Neural cell (in vitro differentiated cells): ENCODE results near the gene USP7. TPM values are rescaled to one million over a fixed set of nuclear protein-coding genes. Genes with fewer than 3 reads are reported as not detected.
"Not testable (repeated sequence)": the region's sequence is repeated elsewhere in the genome, so short reads cannot be mapped to it uniquely, and the experiment has no call there.

ENCODE experiments used
- H2AFZ ChIP-seq: fragments of 200-600, 300-800 bp; sonication (generic), shearing (Covaris generic); 2 replicates; pipeline ENCODE4 v1.6.0; 2014; ENCODE audit warnings: low read depth, mild to moderate bottlenecking, antibody characterized with exemption, low read length, moderate library complexity
- H3F3A ChIP-seq: fragments of 200-600 bp; shearing (Covaris generic); 2 replicates; pipeline ENCODE4 v1.6.1; 2016; ENCODE audit warnings: mild to moderate bottlenecking, moderate library complexity, mixed read lengths, antibody characterized with exemption, low read length; ENCODE audit not compliant: insufficient read depth, poor library complexity, severe bottlenecking
- H3K27ac ChIP-seq: fragments of 200-600, 300-800 bp; sonication (generic), shearing (Covaris generic); 2 replicates; pipeline ENCODE4 v1.5.1; 2014; ENCODE audit warnings: mild to moderate bottlenecking, low read length, moderate library complexity
- H3K27me3 ChIP-seq: fragments of 300-800, 200-600 bp; sonication (generic), shearing (Covaris generic); 2 replicates; pipeline ENCODE4 v1.6.0; 2014; ENCODE audit warnings: mild to moderate bottlenecking, low read depth, low read length, moderate library complexity; ENCODE audit not compliant: insufficient read depth
- H3K36me3 ChIP-seq: fragments of 300-800, 200-600 bp; sonication (generic), shearing (Covaris generic); 2 replicates; pipeline ENCODE4 v1.5.1; 2014; ENCODE audit warnings: mild to moderate bottlenecking, antibody characterized with exemption, low read length, moderate library complexity; ENCODE audit not compliant: insufficient read depth
- H3K4me2 ChIP-seq: fragments of 300-800, 200-600 bp; sonication (generic), shearing (Covaris generic); 2 replicates; pipeline ENCODE4 v1.6.0; 2014; ENCODE audit warnings: mild to moderate bottlenecking, low read length
- H3K4me3 ChIP-seq: fragments of 300-800, 200-600 bp; sonication (generic), shearing (Covaris generic); 2 replicates; pipeline ENCODE4 v1.5.1; 2014; ENCODE audit warnings: mild to moderate bottlenecking, low read length, moderate library complexity
- H3K79me2 ChIP-seq: fragments of 200-600 bp; shearing (Covaris generic); replicated peaks from 2 replicates; pipeline ENCODE4 v1.6.0; 2014; ENCODE audit warnings: mild to moderate bottlenecking, low read length, moderate library complexity; ENCODE audit not compliant: insufficient read depth
- H3K9ac ChIP-seq: fragments of 300-800, 200-600 bp; sonication (generic), shearing (Covaris generic); 2 replicates; pipeline ENCODE4 v1.6.1; 2016; ENCODE audit warnings: mild to moderate bottlenecking, low read length, mixed read lengths
- H3K9me2 ChIP-seq: fragments of 200-600 bp; shearing (Covaris generic); 2 replicates; pipeline ENCODE4 v1.6.1; 2016; ENCODE audit warnings: mild to moderate bottlenecking, low read length, mixed read lengths; ENCODE audit not compliant: insufficient read depth
- H3K9me3 ChIP-seq: fragments of 200-600, 300-800 bp; sonication (generic), shearing (Covaris generic); 2 replicates; pipeline ENCODE4 v1.6.1; 2016; ENCODE audit warnings: mild to moderate bottlenecking, mixed run types, low read length, moderate library complexity, mixed read lengths
- H4K20me1 ChIP-seq: fragments of 200-600 bp; shearing (Covaris generic); 2 replicates; pipeline ENCODE4 v1.6.1; 2016; ENCODE audit warnings: mild to moderate bottlenecking, mixed run types; ENCODE audit not compliant: insufficient read depth
- CTCF ChIP-seq: fragments of 450-650 bp; IDR thresholded peaks from 2 replicates; pipeline ENCODE4 v1.5.1; 2014; ENCODE audit warnings: antibody characterized with exemption, mild to moderate bottlenecking, moderate library complexity; ENCODE audit not compliant: poor library complexity, severe bottlenecking
- EP300 ChIP-seq: fragments of 450-650 bp; conservative IDR thresholded peaks from 2 replicates; pipeline ENCODE4 v1.6.1; 2014; ENCODE audit warnings: antibody characterized with exemption, mild to moderate bottlenecking, moderate library complexity; ENCODE audit not compliant: poor library complexity, severe bottlenecking
- EZH2 ChIP-seq: fragments of 200-600, 300-800 bp; shearing (Covaris generic), sonication (generic); IDR thresholded peaks from 2 replicates; pipeline ENCODE4 v1.6.1; 2014; ENCODE audit warnings: antibody characterized with exemption, low read length, borderline replicate concordance, mild to moderate bottlenecking; ENCODE audit not compliant: insufficient read depth, poor library complexity, severe bottlenecking
- MXI1 ChIP-seq: fragments of 450-650 bp; conservative IDR thresholded peaks from 2 replicates; pipeline ENCODE4 v1.6.1; 2014; ENCODE audit warnings: antibody characterized with exemption, mild to moderate bottlenecking; ENCODE audit not compliant: poor library complexity, severe bottlenecking
- POLR2AphosphoS5 ChIP-seq: IDR thresholded peaks from 2 replicates; pipeline ENCODE4 v1.6.1; 2012
- RAD21 ChIP-seq: fragments of 450-650 bp; conservative IDR thresholded peaks from 2 replicates; pipeline ENCODE4 v1.6.1; 2014; ENCODE audit warnings: antibody characterized with exemption, mild to moderate bottlenecking, moderate library complexity
- SMC3 ChIP-seq: fragments of 450-650 bp; conservative IDR thresholded peaks from 2 replicates; pipeline ENCODE4 v1.6.1; 2014; ENCODE audit warnings: antibody characterized with exemption, mild to moderate bottlenecking, moderate library complexity; ENCODE audit not compliant: poor library complexity
- TAF1 ChIP-seq: IDR thresholded peaks from 2 replicates; pipeline ENCODE4 v1.6.1; 2012; ENCODE audit warnings: low read depth
- polyA plus RNA-seq: library from polyadenylated mRNA; depleted of rRNA; stranded (reverse); fragments of >200 nt; gene quantifications from 2 replicates; pipeline ENCODE4 v1.2.3, GENCODE V29; 2014
- TF ChIP-seq, protein P1 (sequence below): IDR thresholded peaks from 2 replicates; pipeline ENCODE4 v1.6.1; 2012; ENCODE audit warnings: borderline replicate concordance

Gene USP7
- polyA plus RNA-seq, 1 donor from 2014 or later: 52.5 TPM

- peaks cover 10% of the 10 kb centered on the region for H3K36me3 ChIP-seq
- no peaks in the 10 kb centered on the region for H3K9me2 ChIP-seq
- H3K9ac ChIP-seq: no peak overlapping the region
- H4K20me1 ChIP-seq: peaks cover 4% of the 10 kb centered on the region
- TF ChIP-seq TAF1 (no peak), EZH2 (no peak), POLR2AphosphoS5 (no peak), CTCF (no peak), MXI1 (no peak), SMC3 (no peak), EP300 (no peak), RAD21 (no peak)
- TF ChIP-seq, protein P1, sequence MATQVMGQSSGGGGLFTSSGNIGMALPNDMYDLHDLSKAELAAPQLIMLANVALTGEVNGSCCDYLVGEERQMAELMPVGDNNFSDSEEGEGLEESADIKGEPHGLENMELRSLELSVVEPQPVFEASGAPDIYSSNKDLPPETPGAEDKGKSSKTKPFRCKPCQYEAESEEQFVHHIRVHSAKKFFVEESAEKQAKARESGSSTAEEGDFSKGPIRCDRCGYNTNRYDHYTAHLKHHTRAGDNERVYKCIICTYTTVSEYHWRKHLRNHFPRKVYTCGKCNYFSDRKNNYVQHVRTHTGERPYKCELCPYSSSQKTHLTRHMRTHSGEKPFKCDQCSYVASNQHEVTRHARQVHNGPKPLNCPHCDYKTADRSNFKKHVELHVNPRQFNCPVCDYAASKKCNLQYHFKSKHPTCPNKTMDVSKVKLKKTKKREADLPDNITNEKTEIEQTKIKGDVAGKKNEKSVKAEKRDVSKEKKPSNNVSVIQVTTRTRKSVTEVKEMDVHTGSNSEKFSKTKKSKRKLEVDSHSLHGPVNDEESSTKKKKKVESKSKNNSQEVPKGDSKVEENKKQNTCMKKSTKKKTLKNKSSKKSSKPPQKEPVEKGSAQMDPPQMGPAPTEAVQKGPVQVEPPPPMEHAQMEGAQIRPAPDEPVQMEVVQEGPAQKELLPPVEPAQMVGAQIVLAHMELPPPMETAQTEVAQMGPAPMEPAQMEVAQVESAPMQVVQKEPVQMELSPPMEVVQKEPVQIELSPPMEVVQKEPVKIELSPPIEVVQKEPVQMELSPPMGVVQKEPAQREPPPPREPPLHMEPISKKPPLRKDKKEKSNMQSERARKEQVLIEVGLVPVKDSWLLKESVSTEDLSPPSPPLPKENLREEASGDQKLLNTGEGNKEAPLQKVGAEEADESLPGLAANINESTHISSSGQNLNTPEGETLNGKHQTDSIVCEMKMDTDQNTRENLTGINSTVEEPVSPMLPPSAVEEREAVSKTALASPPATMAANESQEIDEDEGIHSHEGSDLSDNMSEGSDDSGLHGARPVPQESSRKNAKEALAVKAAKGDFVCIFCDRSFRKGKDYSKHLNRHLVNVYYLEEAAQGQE: no peak
- no peak overlapping the region for H3K4me3 ChIP-seq
- no peak overlapping the region for H3K27ac ChIP-seq
- no peaks in the 10 kb centered on the region for H3F3A ChIP-seq
- H3K9me3 ChIP-seq: no peaks in the 10 kb centered on the region
- no peaks in the 10 kb centered on the region for H3K27me3 ChIP-seq
- H2AFZ ChIP-seq: no peak overlapping the region
- H3K79me2 ChIP-seq: peaks cover 4% of the 10 kb centered on the region
- no peak overlapping the region for H3K4me2 ChIP-seq
These were observed 43.7 kb downstream of the USP7 start for GRCh38 chr16:8919934-8920462.

- no peak overlapping the region for H3K4me2 ChIP-seq
- H2AFZ ChIP-seq: no peak overlapping the region
- H3K36me3 ChIP-seq: peaks cover 16% of the 10 kb centered on the region
- peaks cover 3% of the 10 kb centered on the region for H3K79me2 ChIP-seq
- no peaks in the 10 kb centered on the region for H3F3A ChIP-seq
- H3K27ac ChIP-seq: no peak overlapping the region
- H3K9me3 ChIP-seq: no peaks in the 10 kb centered on the region
- no peaks in the 10 kb centered on the region for H3K27me3 ChIP-seq
- TF ChIP-seq SMC3: no peak
- no peak for TF ChIP-seq EZH2
- no peak for TF ChIP-seq CTCF
- no peak for TF ChIP-seq POLR2AphosphoS5
- no peak for TF ChIP-seq TAF1
- no peak for TF ChIP-seq MXI1
- TF ChIP-seq EP300: no peak
- TF ChIP-seq RAD21: no peak
- TF ChIP-seq, protein P1: no peak
- no peaks in the 10 kb centered on the region for H4K20me1 ChIP-seq
- no peak overlapping the region for H3K4me3 ChIP-seq
- no peak overlapping the region for H3K9ac ChIP-seq
- no peaks in the 10 kb centered on the region for H3K9me2 ChIP-seq
These were observed 44.4 kb downstream of the USP7 start for GRCh38 chr16:8919089-8919933.

- H3K4me2 ChIP-seq, H4K20me1 ChIP-seq, H3K27me3 ChIP-seq, H3K4me3 ChIP-seq, H3K9ac ChIP-seq, H2AFZ ChIP-seq, H3K9me2 ChIP-seq, H3F3A ChIP-seq, H3K27ac ChIP-seq, H3K9me3 ChIP-seq, H3K79me2 ChIP-seq: not testable (repeated sequence)
- peaks cover 20% of the 10 kb centered on the region for H3K36me3 ChIP-seq
These were observed 46.4 kb downstream of the USP7 start for GRCh38 chr16:8917336-8917735.
